Gastroesophageal sphincter (tissue), 4 donors: ENCODE results near the gene LYRM9. TPM values are rescaled to one million over a fixed set of nuclear protein-coding genes. Genes with fewer than 3 reads are reported as not detected.
"Not testable (repeated sequence)": the region's sequence is repeated elsewhere in the genome, so short reads cannot be mapped to it uniquely, and the experiment has no call there.

Source experiments
- ATAC-seq: fragments of 150-250 bp; one replicate; pipeline ENCODE4 v1.9.1; 2016; ENCODE audit warnings: mild to moderate bottlenecking, moderate library complexity
- H3K27ac ChIP-seq, 4 donors: fragments of 200-600 bp; sonication (generic) in 3 of 4; 1 replicate in 3 of 4; 2 replicates in 1 of 4; pipeline ENCODE4 v1.5.1; 2016 to 2019
- H3K27me3 ChIP-seq: fragments of 200-600 bp; sonication (generic); one replicate; pipeline ENCODE4 v1.5.1; 2019
- H3K36me3 ChIP-seq, 2 donors: fragments of 200-600 bp; sonication (generic); one replicate each; pipeline ENCODE4 v1.5.1; 2019; ENCODE audit warnings: control low read depth in 1 of 2
- H3K4me1 ChIP-seq, 3 donors: fragments of 200-600 bp; sonication (generic); 1 replicate in 2 of 3; 2 replicates in 1 of 3; pipeline ENCODE4 v1.5.1; 2016 to 2019; ENCODE audit warnings: control low read depth in 2 of 3
- H3K4me3 ChIP-seq, 2 donors: fragments of 200-600 bp; sonication (generic); one replicate each; pipeline ENCODE4 v1.5.1; 2019; ENCODE audit warnings: mild to moderate bottlenecking in 1 of 2, moderate library complexity in 1 of 2
- H3K9me3 ChIP-seq, 3 donors: fragments of 200-600 bp; sonication (generic); one replicate each; pipeline ENCODE4 v1.5.1; 2017 to 2019; ENCODE audit warnings: control low read depth in 2 of 3
- CTCF ChIP-seq, 4 experiments: fragments of 200-600 bp in 2 of 4; fragments of 450-650 bp in 2 of 4; sonication (generic) in 1 of 4; IDR thresholded peaks; one replicate each; pipeline ENCODE4 v1.5.1; 2017 to 2019; ENCODE audit warnings: antibody characterized with exemption in 4 of 4, mild to moderate bottlenecking in 2 of 4, moderate library complexity in 2 of 4
- EP300 ChIP-seq: sonication (generic); formaldehyde crosslinking; IDR thresholded peaks from one replicate; pipeline ENCODE4 v1.6.1; 2017; ENCODE audit warnings: antibody characterized with exemption, mild to moderate bottlenecking
- POLR2A ChIP-seq, 2 donors: fragments of 450-650 bp; IDR thresholded peaks; one replicate each; pipeline ENCODE4 v1.6.1; 2017; ENCODE audit warnings: antibody characterized with exemption in 2 of 2, mild to moderate bottlenecking in 2 of 2, moderate library complexity in 1 of 2
- POLR2AphosphoS5 ChIP-seq: sonication (generic); formaldehyde crosslinking; IDR thresholded peaks from one replicate; pipeline ENCODE4 v1.6.1; 2017; ENCODE audit warnings: antibody characterized with exemption
- WGBS, 2 donors: methylation state at CpG; one replicate each; pipeline ENCODE4 v1.1.5; 2018; ENCODE audit warnings: low coverage in 1 of 2; 5-methylcytosine and 5-hydroxymethylcytosine counted together
- total RNA-seq, 4 donors: library from RNA; depleted of rRNA; stranded (reverse); fragments of >200 nt; gene quantifications; one replicate each; pipeline ENCODE4 v1.1.0, GENCODE V29; 2016

The LYRM9 gene
- total RNA-seq, 4 donors from 2014 or later: 11.1 to 30.3 (median 17.8) TPM

- Histone ChIP-seq H3K27me3 (no peaks in the 10 kb centered on the region), H3K4me3 (no peak overlapping the region), H3K27ac (no peak overlapping the region), H3K9me3 (no peaks in the 10 kb centered on the region), H3K4me1 (no peaks in the 10 kb centered on the region), H3K36me3 (no peaks in the 10 kb centered on the region)
- TF ChIP-seq POLR2A (IDR thresholded peaks at IDR 0.05) (no peak), CTCF (IDR thresholded peaks at IDR 0.05) (no peak), POLR2AphosphoS5 (no peak), EP300 (no peak)
- ATAC-seq: no peak
- WGBS, 2 donors: 89 to 90% methylated on average over 1 to 3 of the region's 3 CpGs
These were observed 37.7 kb downstream of the LYRM9 start for GRCh38 chr17:27855454-27855853.

GRCh38 chr17:27854163-27854562 is 39.0 kb downstream of the LYRM9 start:
- no peak overlapping the region for H3K4me3 ChIP-seq
- no peaks in the 10 kb centered on the region for H3K27me3 ChIP-seq
- 91 to 92% methylated on average over 4 to 5 of the region's 5 CpGs for WGBS, 2 donors
- H3K36me3 ChIP-seq: no peaks in the 10 kb centered on the region
- H3K4me1 ChIP-seq: no peaks in the 10 kb centered on the region
- no peak for TF ChIP-seq POLR2A (IDR thresholded peaks at IDR 0.05)
- no peak for TF ChIP-seq EP300
- no peak for TF ChIP-seq CTCF (IDR thresholded peaks at IDR 0.05)
- no peak for TF ChIP-seq POLR2AphosphoS5
- no peak for ATAC-seq
- H3K27ac ChIP-seq: no peak overlapping the region
- no peaks in the 10 kb centered on the region for H3K9me3 ChIP-seq

- H3K4me3 ChIP-seq: no peak overlapping the region
- H3K36me3 ChIP-seq: no peaks in the 10 kb centered on the region
- no peaks in the 10 kb centered on the region for H3K4me1 ChIP-seq
- no peaks in the 10 kb centered on the region for H3K27me3 ChIP-seq
- H3K9me3 ChIP-seq: no peaks in the 10 kb centered on the region
- no peak for ATAC-seq
- TF ChIP-seq EP300: no peak
- H3K27ac ChIP-seq: no peak overlapping the region
- 61 to 67% methylated on average over 3 of the region's 3 CpGs for WGBS, 2 donors
These were observed 40.1 kb downstream of the LYRM9 start for GRCh38 chr17:27853091-27853490.

GRCh38 chr17:27849474-27850185 is 43.5 kb downstream of the LYRM9 start:
- 83% methylated on average over 3 to 6 of the region's 9 CpGs for WGBS, 2 donors
- no peaks in the 10 kb centered on the region for H3K27me3 ChIP-seq
- H3K36me3 ChIP-seq: no peaks in the 10 kb centered on the region
- no peaks in the 10 kb centered on the region for H3K4me1 ChIP-seq
- no peak overlapping the region for H3K4me3 ChIP-seq
- H3K27ac ChIP-seq: no peak overlapping the region
- TF ChIP-seq POLR2A (IDR thresholded peaks at IDR 0.05): no peak
- no peak for TF ChIP-seq EP300
- no peak for TF ChIP-seq POLR2AphosphoS5
- no peak for TF ChIP-seq CTCF (IDR thresholded peaks at IDR 0.05)
- ATAC-seq: no peak
- no peaks in the 10 kb centered on the region for H3K9me3 ChIP-seq

GRCh38 chr17:27848931-27849330 is 44.2 kb downstream of the LYRM9 start:
- H3K4me3 ChIP-seq: no peak overlapping the region
- ATAC-seq: no peak
- H3K27me3 ChIP-seq: no peaks in the 10 kb centered on the region
- whole genome bisulfite sequencing, 2 donors: 56 to 74% methylated on average over 2 to 3 of the region's 3 CpGs
- no peaks in the 10 kb centered on the region for H3K4me1 ChIP-seq
- no peaks in the 10 kb centered on the region for H3K9me3 ChIP-seq
- H3K27ac ChIP-seq: no peak overlapping the region
- TF ChIP-seq EP300: no peak
- no peak for TF ChIP-seq POLR2A (IDR thresholded peaks at IDR 0.05)
- TF ChIP-seq CTCF (IDR thresholded peaks at IDR 0.05): no peak
- no peak for TF ChIP-seq POLR2AphosphoS5
- no peaks in the 10 kb centered on the region for H3K36me3 ChIP-seq

- not testable (repeated sequence) for H3K36me3 ChIP-seq, H3K9me3 ChIP-seq, H3K4me3 ChIP-seq, H3K27ac ChIP-seq, ATAC-seq, H3K4me1 ChIP-seq, H3K27me3 ChIP-seq
- WGBS, 2 donors: 85 to 90% methylated on average over 2 to 11 of the region's 11 CpGs
These were observed 46.3 kb downstream of the LYRM9 start for GRCh38 chr17:27846808-27847307.
